Measurements from ENCODE around the gene KEL. TPM values are rescaled to one million over a fixed set of nuclear protein-coding genes. Genes with fewer than 3 reads are reported as not detected.

Gene KEL
- polyA plus RNA-seq, 1 donor, result 1.1 TPM

DNA sequence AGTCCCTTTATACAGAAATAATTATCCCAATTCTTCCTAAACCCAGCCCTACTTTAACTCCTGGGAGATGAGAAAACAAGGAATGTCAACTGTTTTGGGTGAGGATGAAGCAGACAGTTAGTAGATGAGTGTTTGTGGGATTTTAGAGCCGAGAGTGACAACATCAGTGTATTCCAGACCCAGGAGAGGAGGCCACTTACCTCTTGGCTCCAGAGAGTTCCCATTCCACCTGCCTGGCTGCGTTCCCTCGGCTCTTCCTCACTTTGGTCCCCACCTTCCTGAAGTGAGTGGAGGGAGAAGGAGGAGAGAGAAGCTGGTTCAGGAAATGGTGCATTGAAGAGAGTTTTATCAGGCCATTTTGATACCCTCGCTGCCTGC, 579 bp downstream of the KEL start:
- DNase-seq, result no peak

DNA sequence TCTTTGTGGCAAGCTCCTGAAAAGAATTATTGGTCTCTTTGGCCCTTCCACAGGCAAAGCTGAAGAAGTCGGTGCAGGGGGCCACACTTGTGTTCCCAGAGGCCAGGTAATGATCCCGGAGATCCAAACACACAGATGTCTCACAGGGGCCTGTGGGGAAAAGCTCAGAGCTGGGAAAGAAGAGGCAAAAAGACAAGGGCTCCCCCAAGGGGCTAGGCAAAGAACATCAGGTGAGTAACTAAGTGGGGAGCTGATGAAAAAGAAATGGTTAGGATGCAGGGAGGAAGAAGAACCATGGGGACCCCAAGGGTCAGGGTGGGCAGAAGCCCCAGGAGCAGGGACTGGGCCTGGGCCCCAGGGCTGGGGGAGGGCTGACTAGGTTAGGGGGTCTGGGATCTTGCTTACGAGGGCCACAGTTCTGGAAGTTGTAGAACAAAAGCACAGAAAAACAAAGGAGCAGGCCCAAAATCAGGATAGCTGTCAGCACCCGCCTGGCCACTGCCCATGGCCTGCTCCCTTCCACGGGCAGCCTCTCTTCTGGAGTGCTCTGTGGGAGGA, 1.1 kb downstream of the KEL start:
- no peak for DNase-seq

DNA sequence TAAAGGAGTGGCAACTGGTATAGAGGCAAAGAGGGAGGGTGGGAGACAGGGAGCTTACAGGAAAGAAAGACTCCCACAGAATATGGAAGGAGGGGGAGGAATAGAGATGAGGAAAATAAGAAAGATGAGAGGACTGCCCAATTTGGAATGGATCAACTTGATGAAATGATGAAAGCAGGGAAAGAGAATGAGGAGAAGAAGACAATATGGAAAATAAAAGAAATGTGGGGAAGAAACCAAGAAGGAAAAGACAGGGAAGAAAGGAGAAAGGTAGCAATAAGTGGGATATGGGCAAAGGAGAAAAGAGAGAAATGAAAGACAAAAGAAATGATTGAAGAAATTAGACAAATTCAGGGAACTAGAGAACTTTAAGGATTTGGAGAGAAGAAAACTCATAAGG, 3.0 kb downstream of the KEL start:
- no peak for DNase-seq

DNA sequence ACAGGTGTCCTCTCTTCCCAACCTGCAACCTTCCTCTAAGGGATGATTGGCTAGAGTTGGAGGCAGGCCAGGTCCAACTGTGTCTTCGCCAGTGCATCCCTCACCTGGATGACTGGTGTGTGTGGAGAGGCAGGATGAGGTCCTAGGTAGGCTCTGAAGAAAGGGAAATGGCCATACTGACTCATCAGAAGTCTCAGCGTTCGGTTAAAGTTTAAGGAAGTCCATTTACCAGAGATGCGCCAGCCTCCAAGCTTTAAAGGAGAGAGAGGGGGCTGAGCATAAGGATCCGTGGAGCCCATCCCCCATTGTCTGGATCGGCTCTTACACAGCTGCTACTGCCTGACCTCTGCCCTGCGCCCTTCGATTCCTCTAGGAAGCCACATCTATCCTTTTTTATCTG, 4.4 kb downstream of the KEL start:
- DNase-seq, result no peak

DNA sequence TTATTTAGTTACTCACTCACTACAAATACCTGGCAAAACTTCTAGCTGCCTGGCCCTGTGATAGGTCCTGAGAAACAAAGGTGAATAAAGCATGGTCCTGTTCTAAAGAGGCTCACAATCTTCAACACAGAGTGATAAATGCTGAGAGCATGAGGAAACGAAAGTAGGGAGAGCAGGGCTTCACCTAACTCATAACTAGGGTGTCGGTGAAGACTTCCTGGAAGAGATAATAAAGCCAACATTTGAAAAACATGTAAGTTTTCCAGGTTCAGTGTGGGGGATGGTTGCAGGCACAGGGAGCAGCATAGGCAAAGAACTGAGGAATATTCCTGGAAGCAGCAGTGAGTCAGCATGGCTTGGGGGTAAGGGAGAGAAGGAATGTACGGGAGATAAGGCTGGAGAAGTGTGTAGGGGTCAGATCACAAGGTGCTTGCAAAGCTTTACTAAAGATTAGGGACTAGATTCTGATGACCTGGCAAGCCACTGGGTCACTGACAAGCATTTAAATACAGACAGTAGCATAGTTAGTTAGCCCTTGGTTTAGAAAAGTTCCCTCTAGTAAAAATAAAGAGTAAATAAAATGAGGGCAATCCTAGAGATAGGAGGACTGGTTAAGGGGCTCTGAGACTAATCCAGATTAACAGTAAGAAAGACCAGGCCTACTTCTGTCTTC, 5.1 kb downstream of the KEL start:
- DNase-seq, result no peak

DNA sequence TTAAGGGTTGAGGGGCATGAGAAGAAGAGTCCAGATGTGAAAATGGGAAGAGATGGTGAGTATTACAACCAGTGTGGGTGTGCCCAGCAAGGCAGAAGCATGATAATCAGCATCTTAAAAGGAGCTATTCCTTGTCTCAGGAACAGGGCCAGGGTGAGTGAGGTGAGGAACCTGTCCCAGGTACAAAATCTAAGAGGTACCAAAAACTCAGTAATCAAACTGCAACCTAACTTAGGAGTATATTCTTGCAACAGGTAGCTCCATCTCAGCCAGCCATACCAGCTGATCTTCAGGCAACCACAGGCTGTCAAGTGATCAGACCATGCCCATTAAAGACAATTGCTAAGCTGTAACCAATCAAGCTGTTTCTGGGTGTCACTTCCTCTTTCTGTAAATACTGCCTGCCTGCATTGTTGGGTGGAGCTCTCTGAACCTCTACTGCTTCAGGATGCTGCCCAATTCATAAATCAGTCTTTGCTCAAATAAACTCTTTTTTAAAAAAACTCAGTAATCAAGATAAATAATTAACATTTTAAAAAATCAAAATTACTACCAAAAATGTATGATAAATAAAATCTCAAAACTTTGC, 7.4 kb downstream of the KEL start:
- no peak for DNase-seq

DNA sequence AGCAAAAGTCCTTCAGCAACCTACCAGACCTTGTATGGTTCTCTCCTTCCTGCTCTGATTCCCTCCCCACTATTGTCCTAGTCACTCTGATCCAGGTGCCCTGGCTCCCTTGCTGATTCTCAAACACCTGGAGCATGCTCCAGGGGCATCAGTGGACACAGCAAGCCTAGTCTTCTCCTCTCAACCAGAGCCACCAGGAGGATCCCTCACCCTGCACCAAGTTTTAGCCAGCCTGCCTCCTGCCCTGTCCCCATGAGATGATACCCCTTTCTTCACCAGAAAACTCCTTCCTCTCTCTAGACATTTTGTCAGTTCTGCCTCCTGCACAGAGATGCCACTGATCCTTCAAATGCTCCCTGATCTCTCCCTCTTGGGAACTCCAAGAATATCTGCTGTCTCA, 11.9 kb downstream of the KEL start:
- DNase-seq, result no peak

DNA sequence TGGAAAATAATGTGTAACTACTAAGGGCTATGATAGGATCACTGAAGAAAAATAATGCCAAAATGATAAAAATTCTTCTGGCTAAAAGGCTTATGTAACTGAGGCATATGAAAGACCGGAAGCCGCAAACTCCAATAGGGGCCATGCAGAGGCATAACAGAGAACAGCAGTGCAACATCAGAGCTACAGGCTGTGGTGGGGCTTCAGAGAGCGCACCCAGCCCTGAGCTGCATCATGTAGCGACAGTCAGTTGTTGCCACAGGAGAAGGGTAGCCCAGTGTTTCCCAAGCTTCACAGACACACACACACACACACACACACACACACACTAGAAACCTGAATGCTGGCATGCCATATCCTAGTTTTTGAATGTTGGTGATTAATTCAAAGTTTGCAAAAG, 13.6 kb downstream of the KEL start:
- DNase-seq, result no peak

DNA sequence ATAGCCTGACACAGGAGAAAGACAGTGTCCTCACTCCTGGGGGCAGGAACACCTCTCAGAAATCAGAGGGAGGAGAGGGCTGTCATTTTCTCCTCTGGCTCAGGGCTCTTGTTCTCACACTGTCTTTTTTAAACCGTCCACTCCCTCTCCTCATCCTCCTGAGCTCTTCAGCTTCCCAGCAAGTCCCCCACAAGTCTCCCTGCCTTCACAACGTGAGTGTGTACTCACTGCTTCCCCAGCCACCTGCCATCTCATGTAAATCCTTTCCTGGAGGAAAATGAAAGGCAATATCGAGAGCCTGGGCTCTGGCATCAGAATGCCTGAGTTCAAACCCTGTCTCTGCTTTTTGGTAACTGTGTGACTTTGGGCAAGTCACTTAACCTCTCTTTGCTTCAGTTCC, 17.2 kb downstream of the KEL start:
- DNase-seq, result no peak

GRCh38 chr7:142943706-142944268, 18.4 kb downstream of the KEL start:
- DNase-seq, result no peak

DNA sequence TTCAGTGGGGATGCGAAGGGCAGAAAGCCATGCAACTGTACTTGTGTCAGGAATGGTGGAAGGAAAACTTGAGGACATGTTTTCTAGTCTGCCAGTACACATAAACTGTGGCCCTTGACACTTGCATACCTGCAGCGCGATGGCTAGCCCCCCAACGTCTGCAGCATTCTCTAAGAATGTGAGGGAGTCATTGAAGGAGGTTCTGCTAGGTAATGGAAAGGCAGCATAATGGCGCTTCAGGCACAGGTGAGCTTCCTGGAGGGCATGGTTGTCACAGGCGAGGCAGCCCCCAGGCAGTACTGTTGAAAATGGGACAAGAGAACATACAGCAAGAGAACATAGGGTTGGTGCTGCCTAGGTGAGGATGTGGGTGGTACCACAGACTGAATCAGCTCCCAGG, 19.4 kb downstream of the KEL start:
- no peak for DNase-seq

DNA sequence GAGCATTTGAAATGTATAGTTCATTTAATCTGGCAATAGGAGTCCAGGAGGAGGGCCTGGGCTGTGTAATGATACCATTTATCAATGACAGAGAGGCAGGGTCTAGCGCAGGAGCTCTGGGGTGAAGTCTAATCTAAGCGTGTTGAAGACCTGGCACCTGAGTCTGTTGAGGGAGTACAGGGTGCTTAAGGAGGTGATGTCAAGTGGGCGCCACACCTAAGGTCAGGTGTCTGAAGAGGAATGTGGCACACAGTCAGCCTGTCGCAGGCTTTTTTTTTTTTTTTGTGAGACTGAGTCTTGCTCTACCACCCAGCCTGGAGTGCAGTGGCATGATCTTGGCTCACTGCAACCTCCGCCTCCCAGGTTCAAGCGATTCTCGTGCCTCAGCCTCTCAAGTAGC, 20.6 kb downstream of the KEL start:
- DNase-seq, result no peak

- no peak for DNase-seq
Observed at GRCh38 chr7:142940966-142941535, 21.1 kb downstream of the KEL start.

DNA sequence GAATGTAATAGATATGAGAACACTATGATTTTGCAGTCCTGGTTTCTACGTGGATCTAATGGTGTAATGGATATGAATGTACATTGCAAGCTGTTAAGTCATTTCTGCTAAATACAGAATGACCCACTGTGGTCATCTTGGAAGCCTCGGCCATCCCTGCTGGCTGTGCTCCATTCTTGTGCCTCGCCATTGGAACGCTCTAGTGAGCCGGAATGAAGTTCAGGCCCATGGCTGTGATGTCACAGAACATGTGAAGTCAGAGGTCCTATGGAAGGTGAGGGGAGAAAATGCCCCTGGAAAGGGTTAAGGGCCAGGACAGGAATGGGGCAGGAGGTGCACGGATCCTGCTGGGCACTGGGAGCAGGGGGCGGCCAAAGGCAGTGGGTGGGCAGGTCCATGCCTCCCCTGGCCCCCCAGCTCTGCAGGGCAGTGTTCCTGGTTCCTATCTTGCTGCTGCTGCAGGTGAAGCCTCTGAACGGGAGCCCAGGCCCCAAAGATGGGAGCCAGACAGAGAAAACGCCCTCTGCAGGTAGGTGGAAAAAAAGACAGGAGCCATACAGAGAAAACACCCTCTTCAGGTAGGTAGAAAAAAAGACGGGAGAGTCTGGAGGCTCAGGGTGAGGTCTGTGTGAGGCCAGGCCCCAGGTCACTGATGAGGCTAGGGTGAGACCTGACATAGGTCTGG, 22.8 kb downstream of the KEL start, which contains the start of gene LLCFC1:
Gene LLCFC1 (plus strand): TSS at position 259 of the 685 bp plus-strand sequence. CDS start 138 bp downstream, at position 397.
- DNase-seq, result no peak

GRCh38 chr7:142938611-142939010, 23.6 kb downstream of the KEL start:
- no peak for DNase-seq

DNA sequence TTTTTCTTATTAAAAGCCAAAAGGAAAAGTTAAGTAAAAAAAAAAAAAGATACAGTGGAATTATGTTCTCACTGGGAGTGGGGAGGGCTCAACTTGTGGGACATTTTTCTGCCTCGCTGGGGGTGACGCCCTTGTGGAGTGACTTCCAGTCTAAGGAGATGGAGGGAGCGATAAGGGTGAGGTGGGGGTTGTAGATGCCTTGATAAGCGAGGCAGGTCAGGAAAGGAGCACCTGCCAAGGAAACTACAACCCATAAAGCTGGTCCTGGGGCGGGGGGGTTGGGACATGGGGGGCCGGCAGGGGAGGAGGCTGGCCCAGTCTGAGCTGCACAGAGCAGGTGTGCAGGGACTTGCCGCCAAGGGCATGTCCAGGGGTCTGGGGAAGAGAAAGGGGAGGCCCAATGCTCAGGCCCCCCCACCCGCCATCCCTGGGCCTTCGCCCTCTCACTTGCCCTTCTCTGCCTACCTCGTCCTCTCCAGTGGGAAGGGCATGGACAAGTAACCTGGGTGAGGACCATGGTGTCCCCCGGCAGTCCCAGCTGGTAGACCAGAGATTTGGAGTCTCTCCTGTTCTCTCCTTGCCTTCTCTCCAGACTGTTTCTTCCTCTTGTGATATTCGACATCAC, 26.1 kb downstream of the KEL start:
- DNase-seq, result no peak

DNA sequence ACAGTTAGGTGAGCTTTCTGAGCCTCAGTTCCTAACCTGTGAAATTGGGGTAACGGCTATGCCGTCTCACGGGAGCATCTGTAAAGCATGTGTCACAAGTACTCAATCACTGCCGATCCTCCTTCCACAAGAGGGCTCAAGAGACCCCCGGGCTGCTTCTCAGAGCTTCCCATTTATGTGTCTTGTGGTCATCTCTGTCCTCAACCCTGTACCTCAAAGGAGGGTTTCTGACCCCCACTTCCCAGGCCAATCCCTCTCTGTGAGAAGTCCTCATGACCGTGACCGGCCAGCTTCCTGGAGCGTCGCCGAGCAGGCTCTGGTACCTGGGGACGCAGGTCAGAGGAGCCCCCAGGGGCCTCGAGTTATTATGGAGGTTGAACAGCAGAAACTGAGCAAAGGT, 28.1 kb downstream of the KEL start:
- DNase-seq, result no peak

DNA sequence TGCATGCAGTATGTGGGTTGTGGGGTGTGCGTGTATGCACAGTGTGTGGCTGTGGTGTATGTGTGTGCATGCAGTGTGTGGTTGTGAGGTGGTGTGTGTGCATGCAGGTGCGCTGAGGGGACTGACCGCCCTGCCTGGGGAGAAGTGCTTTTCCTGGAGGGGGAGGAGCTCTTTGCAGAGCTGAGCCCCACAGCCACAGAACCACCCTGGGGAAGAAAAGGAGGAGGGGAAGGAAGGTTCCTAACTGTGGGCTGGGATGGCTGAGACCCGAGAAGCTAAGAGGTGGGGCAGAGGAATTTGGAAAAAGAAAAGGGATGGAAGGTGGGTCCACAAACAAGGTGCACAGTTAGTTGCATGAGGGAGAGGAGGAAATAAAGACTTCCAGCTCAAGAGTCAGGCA, 28.5 kb downstream of the KEL start, which contains the start of gene TRPV5:
Gene TRPV5 (minus strand): TSS at position 123 of the 400 bp plus-strand sequence. CDS start 287 bp downstream, outside the sequence.
- DNase-seq, result no peak

- DNase-seq, result no peak
Observed at GRCh38 chr7:142933092-142933475, 29.1 kb downstream of the KEL start.

DNA sequence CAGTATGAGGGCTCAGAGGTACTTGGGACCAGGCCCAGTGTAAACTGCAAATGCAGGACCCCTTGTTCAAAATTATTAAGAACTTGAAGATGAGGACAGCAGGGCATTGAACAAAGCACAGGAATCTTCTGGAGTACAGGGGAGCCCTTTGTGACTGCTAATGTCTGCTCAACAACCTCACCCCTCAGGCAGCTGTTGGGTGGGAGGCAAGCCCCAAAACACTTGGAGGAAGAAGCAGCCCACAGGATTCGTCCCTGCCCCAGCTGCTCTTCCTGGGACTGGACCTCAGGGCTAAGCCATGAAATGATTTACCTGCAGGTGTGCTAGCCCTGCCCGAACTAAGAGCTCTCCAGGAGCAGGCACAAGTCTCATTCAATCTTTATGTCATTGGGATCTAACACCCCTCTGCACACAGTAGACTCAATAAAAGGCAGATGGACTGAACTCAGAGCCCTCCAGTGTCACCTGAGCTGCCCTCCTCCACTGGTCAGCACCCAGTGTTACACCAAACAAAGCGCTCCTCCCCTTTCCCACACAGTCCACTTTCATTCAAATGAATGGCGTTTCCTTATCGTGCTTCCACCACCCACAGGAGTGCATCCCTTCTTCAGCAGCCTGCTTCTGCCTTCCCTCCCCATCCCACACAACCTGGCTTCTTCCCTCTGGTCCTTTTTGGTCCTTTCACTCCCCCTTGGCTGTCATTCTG, 29.6 kb downstream of the KEL start:
- DNase-seq, result no peak

DNA sequence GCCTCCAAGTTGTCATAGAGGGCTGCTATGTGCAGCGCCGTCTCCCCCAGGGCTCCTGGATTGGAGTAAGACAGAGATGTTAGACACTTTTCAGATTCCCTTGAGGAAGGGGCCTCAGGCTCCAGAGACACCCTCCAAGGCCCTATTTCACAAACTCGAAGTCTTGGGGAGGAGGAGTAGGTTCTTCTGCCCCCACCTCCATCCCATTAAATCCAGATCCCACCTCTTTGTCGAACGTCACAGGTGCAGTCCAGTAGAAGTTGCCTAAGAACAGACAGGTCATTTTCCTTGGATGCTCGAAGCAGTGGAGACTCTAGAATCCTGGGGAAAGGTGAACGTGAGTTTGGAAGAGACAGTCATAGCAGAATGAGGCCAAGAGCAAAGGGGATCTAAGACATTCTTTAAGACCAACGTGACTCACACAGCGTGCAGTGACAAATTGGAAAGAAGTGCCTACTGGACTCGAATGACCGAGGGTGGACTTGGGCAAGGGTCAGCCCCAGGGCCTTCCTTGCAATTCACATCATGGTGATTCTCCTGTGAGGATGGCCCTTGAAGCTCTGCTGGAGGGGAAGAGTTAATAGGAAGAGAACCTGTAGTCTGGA, 31.9 kb downstream of the KEL start:
- no peak for DNase-seq
